ENCODE results near the gene GGCT. TPM values are rescaled to one million over a fixed set of nuclear protein-coding genes. Genes with fewer than 3 reads are reported as not detected.
A peak's percentile ranks its signal among the peaks of the same experiment; 100 is the strongest.
"Not testable (repeated sequence)": the region's sequence is repeated elsewhere in the genome, so short reads cannot be mapped to it uniquely, and the experiment has no call there.

Gene GGCT
- polyA plus RNA-seq, 3 donors = 7.6 to 18.1 (median 10.7) TPM

- H2AFZ ChIP-seq (ENCODE audit: insufficient read depth, low read depth, low read length, poor library complexity, severe bottlenecking); H3K27ac ChIP-seq (ENCODE audit: low read depth in 1 of 2, low read length in 2 of 2); H3K9me3 ChIP-seq (replicated peaks in 1 of 2; ENCODE audit: control insufficient read depth in 1 of 2, insufficient read depth in 1 of 2, low read length in 2 of 2); H3K36me3 ChIP-seq (replicated peaks in 1 of 2; ENCODE audit: control insufficient read depth in 1 of 2, insufficient read depth in 2 of 2, low read length in 2 of 2); H3K9ac ChIP-seq (ENCODE audit: insufficient read depth, low read length, poor library complexity, severe bottlenecking); H3K27me3 ChIP-seq (ENCODE audit: control insufficient read depth in 2 of 2, insufficient read depth in 2 of 2, low read length in 2 of 2); H3K27ac Mint-ChIP-seq; H4K20me1 ChIP-seq (ENCODE audit: insufficient read depth, low read length); H3K27me3 Mint-ChIP-seq (ENCODE audit: low read depth in 3 of 3); H3K4me3 Mint-ChIP-seq; H3K36me3 Mint-ChIP-seq; intact Hi-C loops (cut with micrococcal nuclease); H3K4me2 ChIP-seq (replicated peaks; ENCODE audit: extremely low read depth, low read length, poor library complexity, severe bottlenecking); DNase-seq; H3K4me3 ChIP-seq (replicated peaks in 1 of 3; ENCODE audit: low read depth in 2 of 3, low read length in 3 of 3): not testable (repeated sequence)
- Mint-ChIP-seq H3K9me3 (peaks cover 0 to 10% (median 7%) of the 10 kb centered on the region in 7 donors), H3K4me1 (peaks cover 32% of the 10 kb centered on the region)
- 98% methylated on average over 8 of the region's 9 CpGs for WGBS (ENCODE audit: insufficient coverage)
- Histone ChIP-seq H3K4me1 (ENCODE audit: control insufficient read depth in 1 of 2, insufficient read depth in 2 of 2, low read length in 2 of 2) (peaks cover 24 to 28% of the 10 kb centered on the region in 2 donors), H3K79me2 (ENCODE audit: insufficient read depth, low read length) (peaks cover 21% of the 10 kb centered on the region)
Observed at GRCh38 chr7:30507346-30507900, 2.8 kb upstream of the GGCT start.

DNA sequence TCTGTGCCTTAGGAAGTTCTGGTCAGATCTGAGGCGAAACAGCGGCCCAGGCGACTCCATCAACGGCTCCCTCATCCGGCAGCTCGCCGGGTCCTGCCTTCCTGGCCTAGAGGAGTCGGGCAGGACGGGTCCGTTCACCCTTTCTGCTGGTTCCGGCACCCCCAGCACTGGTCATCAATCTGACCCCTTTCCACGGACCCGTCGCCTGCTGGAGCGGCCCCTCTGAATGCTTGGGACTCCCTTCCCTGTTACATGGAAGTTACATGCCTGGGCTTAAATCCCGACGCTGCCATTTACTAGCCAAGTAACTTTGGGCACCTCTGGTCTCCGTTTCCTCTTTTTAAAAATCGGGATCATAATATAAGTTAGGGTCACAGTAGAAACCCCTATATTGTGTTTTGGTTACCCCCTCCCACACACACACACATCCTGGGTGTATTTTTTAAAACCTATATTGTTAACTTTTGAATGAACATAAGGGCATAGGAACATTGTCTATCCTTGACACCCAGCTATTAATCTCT, 607 bp upstream of the GGCT start:
- Histone ChIP-seq H3K9me3 (replicated peaks in 1 of 2; ENCODE audit: control insufficient read depth in 1 of 2, insufficient read depth in 1 of 2, low read length in 2 of 2) (peaks cover 0 to 4% of the 10 kb centered on the region in 2 donors), H3K4me3 (replicated peaks in 1 of 3; ENCODE audit: low read depth in 2 of 3, low read length in 3 of 3) (peak overlapping the region; percentile 57 to 99 (median 89)), H3K36me3 (replicated peaks in 1 of 2; ENCODE audit: control insufficient read depth in 1 of 2, insufficient read depth in 2 of 2, low read length in 2 of 2) (no peaks in the 10 kb centered on the region), H3K27ac (ENCODE audit: low read depth in 1 of 2, low read length in 2 of 2) (peak overlapping the region; percentile 67 to 87), H4K20me1 (ENCODE audit: insufficient read depth, low read length) (peaks cover 4% of the 10 kb centered on the region), H3K4me2 (replicated peaks; ENCODE audit: extremely low read depth, low read length, poor library complexity, severe bottlenecking) (peak overlapping the region; percentile 99), H3K79me2 (ENCODE audit: insufficient read depth, low read length) (peaks cover 43% of the 10 kb centered on the region), H3K4me1 (ENCODE audit: control insufficient read depth in 1 of 2, insufficient read depth in 2 of 2, low read length in 2 of 2) (peaks cover 24 to 29% of the 10 kb centered on the region in 2 donors), H3K9ac (ENCODE audit: insufficient read depth, low read length, poor library complexity, severe bottlenecking) (peak overlapping the region; percentile 83), H2AFZ (ENCODE audit: insufficient read depth, low read depth, low read length, poor library complexity, severe bottlenecking) (peak overlapping the region; percentile 97), H3K27me3 (ENCODE audit: control insufficient read depth in 2 of 2, insufficient read depth in 2 of 2, low read length in 2 of 2) (no peaks in the 10 kb centered on the region)
- 0% methylated on average over 15 of the region's 19 CpGs for WGBS (ENCODE audit: insufficient coverage)
- peak overlapping the region; percentile 91 to 95 for H3K4me3 Mint-ChIP-seq
- DNase-seq = no peak
- H3K27ac Mint-ChIP-seq = peak overlapping the region; percentile 78 to 94 (median 90)
- H3K4me1 Mint-ChIP-seq = peaks cover 30% of the 10 kb centered on the region
- peaks cover 4 to 9% of the 10 kb centered on the region in 2 donors for H3K36me3 Mint-ChIP-seq
- peaks cover 0 to 1% (median 0%) of the 10 kb centered on the region in 3 donors for H3K27me3 Mint-ChIP-seq (ENCODE audit: low read depth in 3 of 3)
- peaks cover 0 to 10% (median 7%) of the 10 kb centered on the region in 7 donors for H3K9me3 Mint-ChIP-seq
- intact Hi-C loops (cut with micrococcal nuclease) = loop anchor here in 1 of 2 donors (2.0 kb wide), 1 partner anchor 90 kb away; the partner anchor contains the start of gene GARS1
- TF ChIP-seq, protein P1, sequence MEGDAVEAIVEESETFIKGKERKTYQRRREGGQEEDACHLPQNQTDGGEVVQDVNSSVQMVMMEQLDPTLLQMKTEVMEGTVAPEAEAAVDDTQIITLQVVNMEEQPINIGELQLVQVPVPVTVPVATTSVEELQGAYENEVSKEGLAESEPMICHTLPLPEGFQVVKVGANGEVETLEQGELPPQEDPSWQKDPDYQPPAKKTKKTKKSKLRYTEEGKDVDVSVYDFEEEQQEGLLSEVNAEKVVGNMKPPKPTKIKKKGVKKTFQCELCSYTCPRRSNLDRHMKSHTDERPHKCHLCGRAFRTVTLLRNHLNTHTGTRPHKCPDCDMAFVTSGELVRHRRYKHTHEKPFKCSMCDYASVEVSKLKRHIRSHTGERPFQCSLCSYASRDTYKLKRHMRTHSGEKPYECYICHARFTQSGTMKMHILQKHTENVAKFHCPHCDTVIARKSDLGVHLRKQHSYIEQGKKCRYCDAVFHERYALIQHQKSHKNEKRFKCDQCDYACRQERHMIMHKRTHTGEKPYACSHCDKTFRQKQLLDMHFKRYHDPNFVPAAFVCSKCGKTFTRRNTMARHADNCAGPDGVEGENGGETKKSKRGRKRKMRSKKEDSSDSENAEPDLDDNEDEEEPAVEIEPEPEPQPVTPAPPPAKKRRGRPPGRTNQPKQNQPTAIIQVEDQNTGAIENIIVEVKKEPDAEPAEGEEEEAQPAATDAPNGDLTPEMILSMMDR (IDR thresholded peaks at IDR 0.05) = no peak

Data from CD14-positive monocyte (primary cell).